Activated T-cell treated with anti-CD3 and anti-CD28 coated beads, Interleukin-2, amount 50 U/mL, for 1 hour (primary cell): ENCODE measurements around the gene CALD1.

Source experiments
- DNase-seq: peaks from one replicate; pipeline ENCODE4 v3.0.0-alpha.2; 2020

CALD1 gene

GRCh38 chr7:134778941-134779740 is at the start of gene CALD1:
Gene CALD1 (plus strand): TSS chr7:134779634. CDS start chr7:134867734, 88,100 bp downstream.
- no peak for DNase-seq

- no peak for DNase-seq
Measured at GRCh38 chr7:134729895-134730294, 49.5 kb upstream of the CALD1 start.

- no peak for DNase-seq
Measured at GRCh38 chr7:134730411-134730829, 49.0 kb upstream of the CALD1 start.

- no peak for DNase-seq
Measured at GRCh38 chr7:134731616-134732015, 47.8 kb upstream of the CALD1 start.

- DNase-seq: no peak
Measured at GRCh38 chr7:134732728-134733127, 46.7 kb upstream of the CALD1 start.

- DNase-seq: no peak
Measured at GRCh38 chr7:134736381-134736780, 43.1 kb upstream of the CALD1 start.

- no peak for DNase-seq
Measured at GRCh38 chr7:134737566-134738345, 41.7 kb upstream of the CALD1 start.

GRCh38 chr7:134739362-134739761 is 40.1 kb upstream of the CALD1 start:
- DNase-seq: no peak

GRCh38 chr7:134740376-134740775 is 39.1 kb upstream of the CALD1 start:
- no peak for DNase-seq

GRCh38 chr7:134741907-134742635 is 37.4 kb upstream of the CALD1 start:
- no peak for DNase-seq

- DNase-seq: no peak
Measured at GRCh38 chr7:134742688-134743350, 36.6 kb upstream of the CALD1 start.

GRCh38 chr7:134744569-134744968 is 34.9 kb upstream of the CALD1 start:
- no peak for DNase-seq

GRCh38 chr7:134747326-134747725 is 32.1 kb upstream of the CALD1 start:
- DNase-seq: no peak

GRCh38 chr7:134750083-134751062 is 29.1 kb upstream of the CALD1 start:
- peak; percentile 62 for DNase-seq

GRCh38 chr7:134752006-134752760 is 27.3 kb upstream of the CALD1 start:
- DNase-seq: no peak

- DNase-seq: peak; percentile 26
Measured at GRCh38 chr7:134755422-134756022, 23.9 kb upstream of the CALD1 start.

- DNase-seq: no peak
Measured at GRCh38 chr7:134757938-134758337, 21.5 kb upstream of the CALD1 start.

GRCh38 chr7:134758981-134759380 is 20.5 kb upstream of the CALD1 start:
- DNase-seq: no peak

GRCh38 chr7:134761266-134761665 is 18.2 kb upstream of the CALD1 start:
- no peak for DNase-seq

- no peak for DNase-seq
Measured at GRCh38 chr7:134763960-134764359, 15.5 kb upstream of the CALD1 start.
